Measurements from ENCODE around the gene CNOT3.

The CNOT3 gene

GRCh38 chr19:54186934-54187381 is 49.4 kb downstream of the CNOT3 start:
- no peak for TF ChIP-seq CTCF (IDR thresholded peaks at IDR 0.05)

- no peak for TF ChIP-seq CTCF (IDR thresholded peaks at IDR 0.05)
Observed at GRCh38 chr19:54188215-54188871, 50.8 kb downstream of the CNOT3 start.

GRCh38 chr19:54189145-54189734 is 51.7 kb downstream of the CNOT3 start, which contains the start of gene MBOAT7:
TSS of gene MBOAT7 (minus strand) at chr19:54189580. CDS start at chr19:54188508, 1,072 bp downstream.
- TF ChIP-seq CTCF (IDR thresholded peaks at IDR 0.05), result peak; percentile 39; the same call in 1 of the 2 replicates

- no peak for TF ChIP-seq CTCF (IDR thresholded peaks at IDR 0.05)
Observed at GRCh38 chr19:54189735-54190502, 52.4 kb downstream of the CNOT3 start.

- no peak for TF ChIP-seq CTCF (IDR thresholded peaks at IDR 0.05)
Observed at GRCh38 chr19:54190503-54191010, 53.0 kb downstream of the CNOT3 start.

GRCh38 chr19:54191011-54191810 is 53.6 kb downstream of the CNOT3 start, which contains the start of gene TSEN34:
TSS of gene TSEN34 (plus strand) at chr19:54191308. CDS start at chr19:54191365, 57 bp downstream.
- TF ChIP-seq CTCF (IDR thresholded peaks at IDR 0.05), result no peak
